Parathyroid adenoma (tissue), 2 donors: ENCODE data around the gene PPP1CB.
"Not testable (repeated sequence)": the region's sequence is repeated elsewhere in the genome, so short reads cannot be mapped to it uniquely, and the experiment has no call there.

Experiments
- H2AFZ ChIP-seq: fragments of 300-600 bp; sonication (generic); one replicate; pipeline ENCODE4 v1.7.0; 2017; ENCODE audit warnings: antibody characterized with exemption, mild to moderate bottlenecking
- H3K27ac ChIP-seq: fragments of 300-600 bp; sonication (generic); one replicate; pipeline ENCODE4 v1.7.0; 2017
- H3K27me3 ChIP-seq: fragments of 300-600 bp; sonication (generic); one replicate; pipeline ENCODE4 v1.7.0; 2017; ENCODE audit warnings: low read length; ENCODE audit not compliant: control insufficient read depth, insufficient read depth
- H3K36me3 ChIP-seq: fragments of 300-600 bp; sonication (generic); one replicate; pipeline ENCODE4 v1.7.0; 2017; ENCODE audit warnings: low read length; ENCODE audit not compliant: control insufficient read depth, insufficient read depth
- H3K4me1 ChIP-seq: fragments of 300-600 bp; sonication (generic); one replicate; pipeline ENCODE4 v1.7.0; 2017; ENCODE audit warnings: control low read depth
- H3K4me2 ChIP-seq: fragments of 300-600 bp; sonication (generic); one replicate; pipeline ENCODE4 v1.7.0; 2017; ENCODE audit warnings: low read length
- H3K4me3 ChIP-seq: fragments of 300-600 bp; sonication (generic); one replicate; pipeline ENCODE4 v1.7.0; 2017; ENCODE audit warnings: low read depth, low read length
- H3K79me2 ChIP-seq: fragments of 300-600 bp; sonication (generic); one replicate; pipeline ENCODE4 v1.7.0; 2017; ENCODE audit warnings: control low read depth
- H3K9ac ChIP-seq: fragments of 300-600 bp; sonication (generic); one replicate; pipeline ENCODE4 v1.7.0; 2017; ENCODE audit warnings: mild to moderate bottlenecking
- H3K9me3 ChIP-seq: fragments of 300-600 bp; sonication (generic); one replicate; pipeline ENCODE4 v1.7.0; 2017; ENCODE audit warnings: low read length; ENCODE audit not compliant: control insufficient read depth
- TF ChIP-seq, protein P1 (sequence below): fragments of 300-600 bp; sonication (generic); IDR thresholded peaks from one replicate; pipeline ENCODE4 v1.7.0; 2017; ENCODE audit warnings: antibody characterized with exemption, mild to moderate bottlenecking
- donor health status: primary hyperparathyroidism.

The PPP1CB gene

GRCh38 chr2:28730641-28731146 is 20.9 kb upstream of the PPP1CB start:
- H3K9me3 ChIP-seq = no peaks in the 10 kb centered on the region
- H3K27ac ChIP-seq = peak overlapping the region; percentile 76
- no peaks in the 10 kb centered on the region for H3K27me3 ChIP-seq
- H3K9ac ChIP-seq = no peak overlapping the region
- H2AFZ ChIP-seq = no peak overlapping the region
- peaks cover 14% of the 10 kb centered on the region for H3K4me1 ChIP-seq
- H3K36me3 ChIP-seq = no peaks in the 10 kb centered on the region
- TF ChIP-seq, protein P1, sequence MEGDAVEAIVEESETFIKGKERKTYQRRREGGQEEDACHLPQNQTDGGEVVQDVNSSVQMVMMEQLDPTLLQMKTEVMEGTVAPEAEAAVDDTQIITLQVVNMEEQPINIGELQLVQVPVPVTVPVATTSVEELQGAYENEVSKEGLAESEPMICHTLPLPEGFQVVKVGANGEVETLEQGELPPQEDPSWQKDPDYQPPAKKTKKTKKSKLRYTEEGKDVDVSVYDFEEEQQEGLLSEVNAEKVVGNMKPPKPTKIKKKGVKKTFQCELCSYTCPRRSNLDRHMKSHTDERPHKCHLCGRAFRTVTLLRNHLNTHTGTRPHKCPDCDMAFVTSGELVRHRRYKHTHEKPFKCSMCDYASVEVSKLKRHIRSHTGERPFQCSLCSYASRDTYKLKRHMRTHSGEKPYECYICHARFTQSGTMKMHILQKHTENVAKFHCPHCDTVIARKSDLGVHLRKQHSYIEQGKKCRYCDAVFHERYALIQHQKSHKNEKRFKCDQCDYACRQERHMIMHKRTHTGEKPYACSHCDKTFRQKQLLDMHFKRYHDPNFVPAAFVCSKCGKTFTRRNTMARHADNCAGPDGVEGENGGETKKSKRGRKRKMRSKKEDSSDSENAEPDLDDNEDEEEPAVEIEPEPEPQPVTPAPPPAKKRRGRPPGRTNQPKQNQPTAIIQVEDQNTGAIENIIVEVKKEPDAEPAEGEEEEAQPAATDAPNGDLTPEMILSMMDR = no peak
- no peak overlapping the region for H3K4me2 ChIP-seq
- no peak overlapping the region for H3K4me3 ChIP-seq
- H3K79me2 ChIP-seq = no peaks in the 10 kb centered on the region

- no peaks in the 10 kb centered on the region for H3K27me3 ChIP-seq
- H2AFZ ChIP-seq = peak overlapping the region; percentile 67
- TF ChIP-seq, protein P1 = no peak
- peak overlapping the region; percentile 78 for H3K27ac ChIP-seq
- no peaks in the 10 kb centered on the region for H3K9me3 ChIP-seq
- H3K9ac ChIP-seq = no peak overlapping the region
- H3K36me3 ChIP-seq = no peaks in the 10 kb centered on the region
- peak overlapping the region; percentile 33 for H3K4me3 ChIP-seq
- peaks cover 10% of the 10 kb centered on the region for H3K4me1 ChIP-seq
- peak overlapping the region; percentile 53 for H3K4me2 ChIP-seq
- no peaks in the 10 kb centered on the region for H3K79me2 ChIP-seq
These were observed 16.1 kb upstream of the PPP1CB start for GRCh38 chr2:28735511-28735910.

DNA sequence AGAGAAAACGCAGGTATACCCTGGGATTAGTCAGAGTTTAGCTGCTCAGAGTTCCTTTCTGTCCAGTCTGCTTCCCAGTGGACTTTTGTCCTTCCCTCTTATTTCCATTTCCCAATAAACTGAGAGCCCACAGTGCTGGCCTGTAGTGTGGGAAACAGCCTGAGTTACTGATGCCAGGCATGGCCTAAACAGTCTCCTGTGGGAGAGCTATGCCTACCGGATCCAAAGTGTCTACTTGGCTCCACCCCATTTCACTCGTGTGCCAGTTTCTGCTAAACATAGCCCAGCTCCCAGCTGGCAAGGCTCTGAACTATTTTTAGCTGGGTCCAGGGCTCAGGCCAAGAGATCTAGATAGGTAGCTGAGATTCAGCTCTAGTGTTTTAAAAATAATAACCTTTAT is 15.6 kb upstream of the PPP1CB start:
- no peaks in the 10 kb centered on the region for H3K27me3 ChIP-seq
- no peaks in the 10 kb centered on the region for H3K79me2 ChIP-seq
- H3K9me3 ChIP-seq = no peaks in the 10 kb centered on the region
- H3K27ac ChIP-seq = peak overlapping the region; percentile 78
- H3K9ac ChIP-seq = no peak overlapping the region
- peaks cover 9% of the 10 kb centered on the region for H3K4me1 ChIP-seq
- TF ChIP-seq, protein P1 = no peak
- H2AFZ ChIP-seq = peak overlapping the region; percentile 67
- peak overlapping the region; percentile 33 for H3K4me3 ChIP-seq
- peak overlapping the region; percentile 53 for H3K4me2 ChIP-seq
- no peaks in the 10 kb centered on the region for H3K36me3 ChIP-seq

GRCh38 chr2:28737655-28738054 is 14.0 kb upstream of the PPP1CB start:
- H3K4me2 ChIP-seq = no peak overlapping the region
- no peaks in the 10 kb centered on the region for H3K9me3 ChIP-seq
- no peaks in the 10 kb centered on the region for H3K27me3 ChIP-seq
- H3K27ac ChIP-seq = no peak overlapping the region
- H3K4me3 ChIP-seq = no peak overlapping the region
- H3K36me3 ChIP-seq = no peaks in the 10 kb centered on the region
- no peaks in the 10 kb centered on the region for H3K79me2 ChIP-seq
- H3K4me1 ChIP-seq = peaks cover 9% of the 10 kb centered on the region
- TF ChIP-seq, protein P1 = no peak
- no peak overlapping the region for H3K9ac ChIP-seq
- no peak overlapping the region for H2AFZ ChIP-seq

- not testable (repeated sequence) for H2AFZ ChIP-seq, H3K36me3 ChIP-seq, H3K79me2 ChIP-seq, H3K27ac ChIP-seq, H3K4me3 ChIP-seq, H3K27me3 ChIP-seq, H3K9ac ChIP-seq, H3K4me2 ChIP-seq, H3K9me3 ChIP-seq
- H3K4me1 ChIP-seq = peaks cover 16% of the 10 kb centered on the region
These were observed 9.0 kb upstream of the PPP1CB start for GRCh38 chr2:28742619-28743018.
